Measurements from ENCODE around the gene ABHD11. TPM values are rescaled to one million over a fixed set of nuclear protein-coding genes. Genes with fewer than 3 reads are reported as not detected.

The ABHD11 gene
- total and polyA plus RNA-seq, 2 of the 4 experiments (the other 2 are of a cell fraction), result 13.4 to 19.9 TPM

GRCh38 chr7:73779517-73779916 lies 40.9 kb upstream of the ABHD11 start:
- Histone ChIP-seq H4K20me1 (ENCODE audit: insufficient read depth, low read length) (no peaks in the 10 kb centered on the region), H3K4me3 (ENCODE audit: insufficient read depth, low read depth, low read length) (no peak overlapping the region), H2BK20ac (ENCODE audit: low read depth, low read length) (no peak overlapping the region), H3K4me2 (ENCODE audit: low read depth, low read length) (no peak overlapping the region), H3K27ac (ENCODE audit: insufficient read depth, low read length) (no peak overlapping the region), H2BK120ac (ENCODE audit: low read depth, low read length) (no peak overlapping the region), H3K79me1 (ENCODE audit: low read depth in 1 of 2, low read length in 2 of 2) (no peaks in the 10 kb centered on the region), H3K56ac (ENCODE audit: extremely low read depth, insufficient read depth, low read length) (no peak overlapping the region), H3K9me3 (ENCODE audit: control insufficient read depth, insufficient read depth, low read length) (no peaks in the 10 kb centered on the region), H3K14ac (replicated peaks; ENCODE audit: low read depth, low read length) (no peak overlapping the region), H3K36me3 (ENCODE audit: control insufficient read depth, insufficient read depth, low read length) (no peaks in the 10 kb centered on the region), H3K27me3 (ENCODE audit: control insufficient read depth, insufficient read depth, low read length) (no peaks in the 10 kb centered on the region), H3K23ac (ENCODE audit: low read depth, low read length) (no peak overlapping the region), H3K4ac (ENCODE audit: low read depth, low read length) (no peak overlapping the region), H3K4me1 (ENCODE audit: control insufficient read depth, insufficient read depth, low read length) (no peaks in the 10 kb centered on the region), H3K9me1 (ENCODE audit: insufficient read depth, low read length) (peaks cover 4% of the 10 kb centered on the region; the same call in 1 of the 2 replicates), H2BK15ac (ENCODE audit: low read depth, low read length) (no peak overlapping the region), H4K91ac (ENCODE audit: insufficient read depth, low read depth, low read length) (no peak overlapping the region), H2AFZ (replicated peaks; ENCODE audit: low read length, poor library complexity) (no peak overlapping the region), H3K9ac (ENCODE audit: low read depth, low read length) (no peak overlapping the region), H4K8ac (ENCODE audit: low read depth in 2 of 2, low read length in 2 of 2) (no peak overlapping the region), H2AK5ac (ENCODE audit: low read depth, low read length) (no peak overlapping the region), H4K5ac (ENCODE audit: low read depth, low read length) (no peak overlapping the region), H2BK5ac (ENCODE audit: low read depth, low read length, poor library complexity, severe bottlenecking) (no peak overlapping the region), H3K18ac (ENCODE audit: low read depth, low read length) (no peak overlapping the region), H2AK9ac (replicated peaks; ENCODE audit: low read depth, low read length, poor library complexity) (no peak overlapping the region)
- in situ Hi-C loops (cut with MboI; ENCODE audit: low sequenced_read_pairs), result no loop called here
- ChIA-PET POLR2A (ENCODE audit: unreplicated experiment) (no interaction called here), CTCF (no interaction called here)
- peak; percentile 76 for ATAC-seq (ENCODE audit: low read depth)
- dilution Hi-C loops (cut with HindIII; ENCODE audit: low sequenced_read_pairs, unreplicated experiment), result no loop called here
- TF ChIP-seq RAD21 (IDR thresholded peaks at IDR 0.05; ENCODE audit: low read length), result no peak
- TF ChIP-seq MAZ (IDR thresholded peaks at IDR 0.05; ENCODE audit: borderline replicate concordance, low read depth, low read length), result no peak
- no peak for TF ChIP-seq MXI1 (IDR thresholded peaks at IDR 0.05; ENCODE audit: borderline replicate concordance, low read depth, low read length)
- TF ChIP-seq MAFK (IDR thresholded peaks at IDR 0.05; ENCODE audit: low read depth, low read length), result no peak
- no peak for TF ChIP-seq CEBPB (IDR thresholded peaks at IDR 0.05; ENCODE audit: low read depth, low read length)
- TF ChIP-seq FOS (IDR thresholded peaks at IDR 0.05; ENCODE audit: low read depth, low read length), result no peak
- TF ChIP-seq CHD1 (IDR thresholded peaks at IDR 0.05; ENCODE audit: low read depth, low read length), result no peak
- no peak for TF ChIP-seq ELK1 (IDR thresholded peaks at IDR 0.05; ENCODE audit: borderline replicate concordance, low read depth, low read length)
- no peak for TF ChIP-seq BHLHE40 (IDR thresholded peaks at IDR 0.05; ENCODE audit: low read depth, low read length)
- no peak for TF ChIP-seq POLR2A (IDR thresholded peaks at IDR 0.05; ENCODE audit: low read depth, low read length)
- no peak for TF ChIP-seq NFE2L2 (IDR thresholded peaks at IDR 0.05; ENCODE audit: low read depth, low read length)
- TF ChIP-seq CTCF (conservative IDR thresholded peaks at IDR 0.05; ENCODE audit: low read depth, low read length), result no peak
- TF ChIP-seq RCOR1 (IDR thresholded peaks at IDR 0.05; ENCODE audit: insufficient replicate concordance, low read length), result no peak
- no peak for TF ChIP-seq USF2 (IDR thresholded peaks at IDR 0.05; ENCODE audit: low read depth, low read length)
- TF ChIP-seq RFX5 (IDR thresholded peaks at IDR 0.05; ENCODE audit: low read depth, low read length), result no peak
- no peak for TF ChIP-seq SMC3 (IDR thresholded peaks at IDR 0.05; ENCODE audit: low read depth, low read length)
- intact Hi-C loops (cut with micrococcal nuclease), result no loop called here
- BruUV-seq (replicated peaks), result no TSS peak
- no CpG with 5 or more reads among the region's 1 CpG for WGBS, 2 experiments (ENCODE audit: extremely low coverage in 2 of 2, insufficient read length in 1 of 2)
- no peak for DNase-seq

Measured in IMR-90 (cell line).